Thymus (tissue), 11 donors: ENCODE measurements around the gene MRGPRG. TPM values are rescaled to one million over a fixed set of nuclear protein-coding genes. Genes with fewer than 3 reads are reported as not detected.

Experiments
- DNase-seq, 9 donors: peaks; one replicate each; pipeline ENCODE4 v3.0.0-alpha.2; 2013; ENCODE audit warnings: low spot score in 9 of 9, low read depth in 6 of 9, missing footprints in 1 of 9
- H3K27ac ChIP-seq, 2 donors: one replicate each; pipeline ENCODE4 v1.5.1; 2013; ENCODE audit warnings: control low read depth in 1 of 2, low read depth in 1 of 2, low read length in 1 of 2, mild to moderate bottlenecking in 1 of 2, moderate library complexity in 1 of 2
- H3K27me3 ChIP-seq, 2 donors: one replicate each; pipeline ENCODE4 v1.5.1; 2013; ENCODE audit warnings: low read length in 1 of 2; ENCODE audit not compliant: control insufficient read depth in 2 of 2, insufficient read depth in 1 of 2
- H3K36me3 ChIP-seq, 2 donors: one replicate each; pipeline ENCODE4 v1.5.1; 2013; ENCODE audit warnings: low read length in 1 of 2, mild to moderate bottlenecking in 1 of 2, moderate library complexity in 1 of 2; ENCODE audit not compliant: control insufficient read depth in 2 of 2, insufficient read depth in 2 of 2
- H3K4me1 ChIP-seq, 2 donors: one replicate each; pipeline ENCODE4 v1.5.1; 2013; ENCODE audit warnings: low read length in 2 of 2; ENCODE audit not compliant: control insufficient read depth in 2 of 2, insufficient read depth in 2 of 2
- H3K4me3 ChIP-seq, 2 donors: one replicate each; pipeline ENCODE4 v1.5.1; 2013; ENCODE audit warnings: low read length in 2 of 2, control low read depth in 1 of 2, mild to moderate bottlenecking in 1 of 2
- H3K9me3 ChIP-seq, 2 donors: one replicate each; pipeline ENCODE4 v1.5.1; 2013; ENCODE audit warnings: low read length in 1 of 2, mild to moderate bottlenecking in 1 of 2; ENCODE audit not compliant: control insufficient read depth in 2 of 2, insufficient read depth in 1 of 2
- WGBS: extraction: QIAGEN DNeasy Blood & Tissue Kit; methylation state at CpG from one replicate; pipeline ENCODE4 v1.1.7; 2013; 5-methylcytosine and 5-hydroxymethylcytosine counted together
- polyA plus RNA-seq: library from polyadenylated mRNA; stranded (reverse); fragments of 200-250 nt; gene quantifications from one replicate; pipeline ENCODE4 v1.2.3, GENCODE V29; 2013
- total RNA-seq: library from RNA; stranded (reverse); fragments of 120-200 nt; gene quantifications from one replicate; pipeline ENCODE4 v1.2.4, GENCODE V29; 2013
- donor health status: healthy.

Gene MRGPRG
- total and polyA plus RNA-seq, 2 donors: not detected

DNA sequence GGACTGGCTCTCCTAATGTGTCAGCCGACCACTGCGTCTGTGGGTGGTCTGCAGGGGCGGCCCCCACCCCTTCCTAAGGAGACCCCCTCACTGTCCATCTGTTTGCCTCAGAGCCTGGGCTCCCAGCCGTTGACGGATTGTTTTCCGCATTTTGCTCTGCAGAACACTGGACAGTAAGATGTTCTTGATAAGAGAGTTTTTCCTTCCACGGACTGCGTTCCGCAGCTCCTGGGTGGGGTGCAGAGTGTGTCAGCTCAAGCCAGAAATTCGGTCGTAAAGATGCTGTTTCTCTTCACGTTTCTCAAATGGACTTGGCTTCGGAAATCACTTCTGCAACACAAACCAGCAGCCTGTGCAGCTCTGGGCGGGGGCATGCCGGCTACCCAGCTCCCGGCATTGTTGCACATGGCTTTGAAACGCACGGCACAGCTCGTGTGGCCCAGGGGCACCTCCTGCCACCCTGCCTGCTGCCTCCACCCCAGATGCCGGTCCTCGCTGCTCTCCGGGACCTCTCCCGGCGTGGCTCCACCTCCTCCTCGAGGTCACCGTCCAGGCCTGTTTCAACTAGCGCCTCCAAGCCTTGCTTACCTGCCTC, 2.9 kb upstream of the MRGPRG start:
- Histone ChIP-seq H3K4me1 (peaks cover 4 to 21% of the 10 kb centered on the region in 2 donors), H3K27ac (no peak overlapping the region), H3K27me3 (peaks cover 3 to 61% of the 10 kb centered on the region in 2 donors), H3K4me3 (no peak overlapping the region), H3K36me3 (no peaks in the 10 kb centered on the region), H3K9me3 (no peaks in the 10 kb centered on the region)
- no peak for DNase-seq
- 78% methylated on average over 27 of the region's 27 CpGs for WGBS

DNA sequence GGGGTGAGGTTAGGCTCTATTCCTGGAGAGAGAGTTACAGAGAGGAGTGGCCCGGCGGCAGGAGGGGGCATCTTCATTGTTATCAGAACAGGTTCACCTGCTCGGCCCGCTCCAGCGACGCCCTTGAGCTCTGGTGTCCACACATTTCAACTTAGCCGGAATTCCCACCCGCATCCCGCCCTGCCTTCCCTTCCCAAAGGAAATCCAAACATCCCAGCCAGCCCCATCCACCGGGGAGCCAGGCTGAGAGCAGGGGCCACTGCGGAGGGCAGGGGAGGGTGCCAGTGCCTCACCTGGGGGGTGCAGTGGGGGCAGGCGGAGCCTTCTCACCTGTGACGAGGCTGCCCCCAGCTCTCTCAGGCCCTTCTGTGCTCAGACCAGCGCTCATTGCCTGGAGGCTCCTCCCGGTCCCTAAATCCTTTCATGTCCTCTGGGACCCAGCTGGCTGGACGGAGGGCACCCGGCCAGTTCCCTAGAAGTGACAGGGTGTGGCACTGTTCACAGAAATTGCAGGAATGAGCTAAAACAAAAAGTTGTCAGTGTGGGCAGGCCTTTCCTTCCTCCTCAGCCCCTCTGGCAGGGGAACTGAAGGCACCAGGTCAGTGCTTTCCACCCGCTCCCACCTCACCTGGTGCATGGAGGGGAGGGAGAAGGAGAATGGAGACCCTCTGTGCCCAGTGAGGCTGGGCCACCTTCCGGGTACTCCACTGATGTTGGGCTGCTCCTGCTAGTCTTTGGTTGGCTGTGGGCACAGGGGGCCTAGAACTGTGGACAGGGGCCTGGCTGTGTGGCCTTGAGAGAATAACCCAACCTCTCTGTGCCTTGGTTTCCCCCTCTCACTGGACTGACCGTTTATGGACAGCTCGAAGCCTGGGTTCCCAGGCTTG, 2.2 kb upstream of the MRGPRG start:
- Histone ChIP-seq H3K36me3 (no peaks in the 10 kb centered on the region), H3K9me3 (no peaks in the 10 kb centered on the region), H3K4me3 (no peak overlapping the region), H3K4me1 (peaks cover 4 to 25% of the 10 kb centered on the region in 2 donors), H3K27me3 (peaks cover 3 to 64% of the 10 kb centered on the region in 2 donors), H3K27ac (no peak overlapping the region)
- no peak for DNase-seq
- WGBS: 82% methylated on average over 21 of the region's 21 CpGs

DNA sequence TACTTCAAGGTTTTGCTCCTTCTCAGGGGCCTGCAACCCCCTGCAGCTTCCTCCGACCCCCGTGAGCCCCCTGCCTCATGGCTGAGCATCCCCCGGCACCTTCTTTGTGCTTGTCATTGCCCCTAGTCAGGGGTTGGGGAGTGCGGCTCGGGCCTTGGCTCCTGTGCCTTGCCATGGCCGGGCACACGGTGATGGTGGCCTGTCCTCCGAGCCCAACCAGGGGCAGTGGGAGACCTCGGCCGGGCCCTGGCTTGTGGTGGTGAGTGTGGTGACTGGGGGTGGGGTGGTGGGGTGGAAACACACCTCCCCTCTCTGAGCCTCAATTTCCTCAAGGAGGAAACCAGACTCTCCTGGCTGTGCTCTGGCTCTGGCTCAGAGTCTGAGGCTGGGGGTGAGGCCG, 1.5 kb upstream of the MRGPRG start:
- Histone ChIP-seq H3K27me3 (peaks cover 3 to 66% of the 10 kb centered on the region in 2 donors), H3K9me3 (no peaks in the 10 kb centered on the region), H3K36me3 (no peaks in the 10 kb centered on the region), H3K4me3 (no peak overlapping the region), H3K4me1 (peaks cover 4 to 25% of the 10 kb centered on the region in 2 donors), H3K27ac (no peak overlapping the region)
- DNase-seq: no peak
- whole genome bisulfite sequencing: 63% methylated on average over 11 of the region's 11 CpGs

DNA sequence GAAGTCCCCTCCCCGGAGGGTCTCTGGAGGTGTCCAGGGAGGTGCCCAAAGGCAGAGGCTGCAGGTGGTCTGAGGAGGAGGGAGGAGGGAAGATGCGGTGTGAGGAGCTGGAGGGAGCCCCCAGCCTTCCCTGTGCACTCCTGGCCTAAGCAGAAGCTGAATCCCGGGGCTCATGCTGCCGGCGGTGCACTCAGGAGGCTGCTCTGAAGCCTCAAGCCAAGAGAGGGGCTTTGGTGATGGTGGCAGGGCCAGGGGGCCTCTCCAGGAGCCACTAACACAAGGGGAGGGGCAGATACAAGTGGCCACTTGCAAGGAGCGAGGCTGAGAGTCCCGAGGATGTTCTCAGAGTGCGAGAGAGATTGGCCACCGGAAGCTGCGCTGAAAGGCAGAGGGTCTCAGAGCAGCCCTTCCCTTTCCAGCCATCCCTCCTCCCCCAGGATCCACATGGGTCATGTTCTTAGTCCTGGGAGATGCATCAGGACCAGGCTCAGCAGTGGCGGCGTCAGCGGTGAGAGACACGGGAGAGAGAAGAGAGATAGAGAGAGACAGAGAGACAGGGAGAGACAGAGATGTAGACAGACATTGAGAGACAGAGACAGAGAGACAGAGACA, 774 bp upstream of the MRGPRG start:
- H3K9me3 ChIP-seq: no peaks in the 10 kb centered on the region

DNA sequence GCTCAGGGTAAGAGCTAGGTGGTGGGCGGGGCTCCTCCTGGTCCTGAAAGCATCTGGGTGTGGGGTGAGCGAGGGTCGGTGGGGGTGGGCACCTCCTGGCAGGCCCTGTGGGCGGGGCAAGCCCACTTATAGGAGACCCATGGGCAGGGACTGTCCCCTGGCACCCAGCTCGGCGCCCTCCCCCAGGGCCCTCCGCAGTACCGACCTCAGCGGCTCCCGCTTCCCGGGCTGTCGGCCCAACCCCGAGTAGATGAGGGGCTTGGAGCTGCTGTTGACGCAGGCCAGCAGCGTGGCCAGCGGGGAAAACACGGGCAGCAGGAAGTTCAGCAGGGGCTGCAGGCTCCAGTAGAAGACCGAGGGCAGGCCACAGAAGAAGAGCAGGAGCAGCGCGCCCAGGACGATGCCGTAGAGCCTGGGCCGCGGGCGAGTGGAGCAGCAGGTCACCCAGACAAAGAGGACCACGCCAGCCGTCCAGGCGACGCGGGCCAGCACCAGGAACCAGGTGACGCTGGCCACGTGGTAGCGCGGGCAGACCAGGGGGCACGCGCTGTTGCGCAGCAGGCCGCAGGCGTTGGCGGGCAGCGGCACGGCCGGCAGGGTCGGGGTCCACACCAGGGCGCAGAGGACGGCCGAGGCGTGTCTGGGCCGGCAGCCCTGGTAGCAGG, 663 bp downstream of the MRGPRG start:
- WGBS: 97% methylated on average over 49 of the region's 49 CpGs
- H3K27ac ChIP-seq: no peak overlapping the region
- no peak for DNase-seq

More for the DNA sequence above, 774 bp upstream of the MRGPRG start:
- Histone ChIP-seq H3K27ac (no peak overlapping the region), H3K4me1 (peaks cover 4 to 25% of the 10 kb centered on the region in 2 donors), H3K36me3 (no peaks in the 10 kb centered on the region), H3K27me3 (peaks cover 3 to 64% of the 10 kb centered on the region in 2 donors), H3K4me3 (no peak overlapping the region)
- DNase-seq: no peak
- WGBS: 88% methylated on average over 14 of the region's 14 CpGs

DNA sequence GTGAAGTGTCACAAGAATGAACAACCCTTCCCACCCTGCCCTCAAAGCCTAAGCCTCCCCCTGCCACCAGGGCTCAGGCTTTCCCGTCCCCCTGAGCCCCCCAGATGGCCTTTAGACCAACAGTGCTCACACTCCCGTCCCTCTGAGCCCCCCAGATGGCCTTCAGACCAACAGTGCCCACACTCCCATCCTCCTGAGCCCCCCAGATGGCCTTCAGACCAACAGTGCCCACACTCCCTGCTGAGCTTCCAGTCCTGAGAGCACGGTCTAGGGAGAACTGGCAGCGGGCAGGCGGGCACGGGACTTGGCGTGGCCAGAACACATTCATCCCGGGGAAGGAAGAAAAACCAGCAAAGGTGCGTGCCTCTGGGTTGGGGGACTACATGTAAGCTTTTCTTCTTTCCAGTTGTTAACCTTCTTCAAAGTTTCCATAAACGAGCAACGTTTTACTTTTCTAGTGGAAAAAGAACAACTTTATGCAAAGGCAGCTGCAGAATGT, 2.5 kb downstream of the MRGPRG start:
- Histone ChIP-seq H3K4me1 (peaks cover 4 to 13% of the 10 kb centered on the region in 2 donors), H3K9me3 (peaks cover 0 to 4% of the 10 kb centered on the region in 2 donors), H3K4me3 (no peak overlapping the region), H3K27me3 (peaks cover 3 to 43% of the 10 kb centered on the region in 2 donors), H3K36me3 (no peaks in the 10 kb centered on the region), H3K27ac (no peak overlapping the region)
- DNase-seq: no peak
- 87% methylated on average over 11 of the region's 11 CpGs for WGBS

More for the DNA sequence above, 663 bp downstream of the MRGPRG start:
- Histone ChIP-seq H3K36me3 (no peaks in the 10 kb centered on the region), H3K4me1 (peaks cover 4 to 20% of the 10 kb centered on the region in 2 donors), H3K27me3 (peaks cover 3 to 57% of the 10 kb centered on the region in 2 donors), H3K4me3 (no peak overlapping the region), H3K9me3 (no peaks in the 10 kb centered on the region)

DNA sequence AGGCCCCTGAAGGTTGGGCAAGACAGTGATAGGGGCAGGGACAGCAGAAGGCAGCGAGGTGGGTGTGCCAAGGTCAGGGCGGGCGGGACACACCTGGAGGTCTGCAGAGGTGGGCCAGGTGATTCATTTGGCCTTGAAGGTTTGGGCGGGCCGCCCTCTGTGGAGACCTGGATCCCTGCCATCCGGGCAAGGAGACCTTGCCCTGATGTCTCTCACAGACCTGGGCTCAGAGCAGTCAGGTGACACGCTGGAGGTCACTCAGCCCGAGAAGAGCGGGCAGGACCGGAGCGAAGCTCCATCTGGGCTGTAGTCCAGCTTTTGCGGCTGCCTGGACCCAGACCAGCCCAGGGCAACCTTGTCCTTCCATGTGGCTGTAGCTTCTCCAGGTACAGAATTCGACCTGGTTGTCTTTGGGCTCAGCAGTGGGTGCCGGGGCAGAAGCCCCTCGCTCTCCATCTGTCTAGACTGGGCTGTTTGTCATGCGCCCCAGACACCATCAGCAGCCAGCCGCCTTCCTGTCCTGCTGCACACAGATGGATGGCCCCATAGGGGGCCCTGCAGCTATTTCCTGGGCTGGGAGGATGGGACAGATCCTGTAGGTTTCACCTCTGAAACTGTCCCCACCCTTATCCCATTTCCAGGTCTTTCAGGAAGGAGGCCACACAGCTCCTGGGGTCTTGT, 3.1 kb downstream of the MRGPRG start:
- WGBS: 87% methylated on average over 17 of the region's 17 CpGs
- H3K9me3 ChIP-seq: peaks cover 0 to 4% of the 10 kb centered on the region in 2 donors
- no peak overlapping the region for H3K27ac ChIP-seq
- no peak overlapping the region for H3K4me3 ChIP-seq
- no peak for DNase-seq
- peaks cover 4 to 13% of the 10 kb centered on the region in 2 donors for H3K4me1 ChIP-seq
- H3K36me3 ChIP-seq: no peaks in the 10 kb centered on the region
- H3K27me3 ChIP-seq: peaks cover 3 to 39% of the 10 kb centered on the region in 2 donors

DNA sequence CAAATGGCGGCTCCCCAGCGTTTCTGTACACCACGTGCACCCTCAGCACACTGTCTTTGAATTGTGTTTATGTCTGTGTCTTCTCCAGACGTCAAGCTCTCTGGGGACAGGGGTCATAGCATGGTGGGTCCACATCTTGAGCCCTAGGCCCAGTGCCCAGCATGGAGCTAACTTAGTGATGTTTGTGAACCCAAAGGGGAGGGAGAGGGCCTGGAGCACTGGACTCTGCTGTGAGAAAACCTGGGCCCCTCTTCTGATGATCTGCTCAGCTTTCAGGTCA, 4.3 kb downstream of the MRGPRG start:
- H3K27ac ChIP-seq: no peak overlapping the region
- H3K36me3 ChIP-seq: no peaks in the 10 kb centered on the region
- H3K4me3 ChIP-seq: no peak overlapping the region
- peaks cover 4 to 13% of the 10 kb centered on the region in 2 donors for H3K4me1 ChIP-seq
- peaks cover 3 to 28% of the 10 kb centered on the region in 2 donors for H3K27me3 ChIP-seq
- no peak for DNase-seq
- 95% methylated on average over 4 of the region's 4 CpGs for WGBS
- H3K9me3 ChIP-seq: peaks cover 0 to 4% of the 10 kb centered on the region in 2 donors
